Fibroblast of lung (primary cell): ENCODE results near the gene TAOK2. TPM values are rescaled to one million over a fixed set of nuclear protein-coding genes. Genes with fewer than 3 reads are reported as not detected.
"Not testable (repeated sequence)": the region's sequence is repeated elsewhere in the genome, so short reads cannot be mapped to it uniquely, and the experiment has no call there.

Experiments used
- DNase-seq, 2 donors: peaks; one replicate each; pipeline versions ENCODE4 v3.0.0 to v3.0.0-alpha.2; 2010; ENCODE audit warnings: low read depth in 2 of 2
- H2AFZ ChIP-seq: 2 replicates; pipeline ENCODE4 v1.5.1; 2012; ENCODE audit warnings: low read length, control low read depth, inconsistent platforms
- H3K27ac ChIP-seq: 2 replicates; pipeline ENCODE4 v1.5.1; 2011; ENCODE audit warnings: low read length, control low read depth; ENCODE audit not compliant: insufficient read depth
- H3K27me3 ChIP-seq: 2 replicates; pipeline ENCODE4 v1.5.1; 2011; ENCODE audit warnings: mild to moderate bottlenecking, low read length; ENCODE audit not compliant: control insufficient read depth, insufficient read depth
- H3K36me3 ChIP-seq: 2 replicates; pipeline ENCODE4 v1.5.1; 2011; ENCODE audit warnings: low read length; ENCODE audit not compliant: control insufficient read depth, insufficient read depth
- H3K4me1 ChIP-seq: 2 replicates; pipeline ENCODE4 v1.5.1; 2011; ENCODE audit warnings: low read length; ENCODE audit not compliant: control insufficient read depth, insufficient read depth; ENCODE audit errors: extremely low read depth
- H3K4me2 ChIP-seq: 2 replicates; pipeline ENCODE4 v1.5.1; 2011; ENCODE audit warnings: low read length, control low read depth; ENCODE audit not compliant: insufficient read depth; ENCODE audit errors: extremely low read depth
- H3K4me3 ChIP-seq, 4 experiments: fragments of 200-600 bp in 1 of 4; sonication (generic) in 1 of 4; replicated peaks in 1 of 4; 2 replicates each; pipeline ENCODE4 v1.5.1; 2011 to 2016; ENCODE audit warnings: low read length in 4 of 4, low read depth in 3 of 4, mild to moderate bottlenecking in 3 of 4, control low read depth in 2 of 4, inconsistent platforms in 1 of 4, mixed read lengths in 1 of 4; ENCODE audit not compliant: insufficient read depth in 1 of 4; ENCODE audit errors: control extremely low read depth in 1 of 4
- H3K79me2 ChIP-seq: 2 replicates; pipeline ENCODE4 v1.5.1; 2012; ENCODE audit warnings: mild to moderate bottlenecking, low read length, inconsistent platforms; ENCODE audit not compliant: control insufficient read depth, insufficient read depth
- H3K9ac ChIP-seq: 2 replicates; pipeline ENCODE4 v1.5.1; 2011; ENCODE audit warnings: mild to moderate bottlenecking, low read length, control low read depth; ENCODE audit not compliant: insufficient read depth
- H3K9me3 ChIP-seq: 2 replicates; pipeline ENCODE4 v1.5.1; 2012; ENCODE audit warnings: low read depth, low read length; ENCODE audit not compliant: control insufficient read depth, insufficient read depth
- H4K20me1 ChIP-seq: 2 replicates; pipeline ENCODE4 v1.5.1; 2011; ENCODE audit warnings: low read length; ENCODE audit not compliant: control insufficient read depth, insufficient read depth; ENCODE audit errors: extremely low read depth
- CTCF ChIP-seq, 2 donors: IDR thresholded peaks in 1 of 2; conservative IDR thresholded peaks in 1 of 2; 1 replicate in 1 of 2; 2 replicates in 1 of 2; pipeline ENCODE4 v1.5.1; 2011 to 2012; ENCODE audit warnings: low read length in 2 of 2, control low read depth in 1 of 2, inconsistent platforms in 1 of 2, low read depth in 1 of 2, mild to moderate bottlenecking in 1 of 2
- EZH2 ChIP-seq: IDR thresholded peaks from 2 replicates; pipeline ENCODE4 v1.5.1; 2012; ENCODE audit warnings: low read length, control low read depth, mild to moderate bottlenecking; ENCODE audit errors: missing control alignments
- polyA plus RNA-seq, 2 donors: library from polyadenylated mRNA; depleted of rRNA in 1 of 2; stranded (reverse) in 1 of 2; unstranded in 1 of 2; fragments of >200 nt; gene quantifications; 2 replicates each; pipeline ENCODE4 v1.2.1, GENCODE V29; 2011 to 2012; ENCODE audit warnings: missing spikeins in 1 of 2
- total RNA-seq: library from RNA; depleted of rRNA; stranded (reverse); fragments of >200 nt; gene quantifications from 2 replicates; pipeline ENCODE4 v1.2.1, GENCODE V29; 2014

Gene TAOK2
- total and polyA plus RNA-seq, 2 donors (not counting 1 experiment from before 2014, with no cell fraction given), result 12.3 to 41.3 TPM

- no peak for DNase-seq
- no peak overlapping the region for H3K4me3 ChIP-seq
- H3K9ac ChIP-seq, result no peak overlapping the region
These were observed 43.0 kb downstream of the TAOK2 start for GRCh38 chr16:30016555-30017276.

GRCh38 chr16:30017277-30017656 lies 43.6 kb downstream of the TAOK2 start:
- TF ChIP-seq EZH2, result no peak
- TF ChIP-seq CTCF (conservative IDR thresholded peaks at IDR 0.05 in 1 of 2, IDR thresholded peaks at IDR 0.05 in 1 of 2; ENCODE audit: low read depth in 1 of 2, low read length in 2 of 2), result no peak
- Histone ChIP-seq H3K36me3 (no peaks in the 10 kb centered on the region), H3K27ac (no peak overlapping the region), H4K20me1 (no peaks in the 10 kb centered on the region), H3K4me1 (no peaks in the 10 kb centered on the region), H3K9ac (no peak overlapping the region), H3K27me3 (peaks cover under 1% of the 10 kb centered on the region), H3K4me3 (no peak overlapping the region), H3K9me3 (no peaks in the 10 kb centered on the region), H2AFZ (no peak overlapping the region), H3K79me2 (no peaks in the 10 kb centered on the region), H3K4me2 (no peak overlapping the region)
- no peak for DNase-seq

More at GRCh38 chr16:30016555-30017276, 43.0 kb downstream of the TAOK2 start:
- H3K27ac ChIP-seq, result no peak overlapping the region
- no peaks in the 10 kb centered on the region for H3K9me3 ChIP-seq
- H3K4me2 ChIP-seq, result no peak overlapping the region
- H2AFZ ChIP-seq, result no peak overlapping the region
- TF ChIP-seq EZH2, result no peak
- H3K27me3 ChIP-seq, result peaks cover 6% of the 10 kb centered on the region
- no peaks in the 10 kb centered on the region for H3K79me2 ChIP-seq
- H3K4me1 ChIP-seq, result no peaks in the 10 kb centered on the region
- no peaks in the 10 kb centered on the region for H4K20me1 ChIP-seq
- no peaks in the 10 kb centered on the region for H3K36me3 ChIP-seq

GRCh38 chr16:30017937-30018336 lies 44.3 kb downstream of the TAOK2 start:
- H3K4me2 ChIP-seq, H3K27ac ChIP-seq, DNase-seq, H3K4me1 ChIP-seq, H2AFZ ChIP-seq, H4K20me1 ChIP-seq, H3K9me3 ChIP-seq, H3K4me3 ChIP-seq, H3K79me2 ChIP-seq, H3K36me3 ChIP-seq, H3K27me3 ChIP-seq, H3K9ac ChIP-seq: not testable (repeated sequence)

GRCh38 chr16:30018731-30019158 lies 45.1 kb downstream of the TAOK2 start:
- no peak overlapping the region for H3K4me3 ChIP-seq
- no peaks in the 10 kb centered on the region for H3K79me2 ChIP-seq
- H3K4me1 ChIP-seq, result no peaks in the 10 kb centered on the region
- no peaks in the 10 kb centered on the region for H4K20me1 ChIP-seq
- no peaks in the 10 kb centered on the region for H3K9me3 ChIP-seq
- no peak overlapping the region for H3K27ac ChIP-seq
- peak in 1 of 2 donors; percentile 22 for DNase-seq
- no peak overlapping the region for H3K4me2 ChIP-seq
- no peak overlapping the region for H2AFZ ChIP-seq
- no peaks in the 10 kb centered on the region for H3K36me3 ChIP-seq
- H3K27me3 ChIP-seq, result no peaks in the 10 kb centered on the region
- TF ChIP-seq CTCF (conservative IDR thresholded peaks at IDR 0.05 in 1 of 2, IDR thresholded peaks at IDR 0.05 in 1 of 2; ENCODE audit: low read depth in 1 of 2, low read length in 2 of 2), result no peak
- no peak for TF ChIP-seq EZH2
- H3K9ac ChIP-seq, result no peak overlapping the region
